ENCODE data around the gene RFTN1. TPM values are rescaled to one million over a fixed set of nuclear protein-coding genes. Genes with fewer than 3 reads are reported as not detected.

RFTN1 gene
- total and polyA plus RNA-seq, 12 donors: 8.3 to 35.7 (median 17.4) TPM

DNA sequence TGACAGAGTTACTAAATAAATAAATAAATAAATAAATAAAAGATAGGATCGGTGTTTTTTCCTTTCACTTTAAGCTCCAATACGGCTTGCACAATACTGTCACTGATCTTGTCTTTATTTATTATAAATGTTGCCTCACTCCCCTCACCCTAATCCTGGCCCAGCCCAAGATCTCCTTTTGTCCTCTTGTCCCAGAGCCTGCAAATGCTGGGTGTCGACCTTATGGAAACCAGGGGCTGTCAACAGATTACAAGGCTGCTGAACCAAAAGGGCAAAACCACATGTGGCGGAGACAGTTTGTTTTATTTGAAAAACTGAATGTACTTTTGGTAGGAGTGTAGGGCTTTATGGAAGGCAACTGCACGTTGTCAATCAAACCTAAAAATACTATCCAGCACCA is 75.9 kb downstream of the RFTN1 start:
- TF ChIP-seq POLR2A (IDR thresholded peaks at IDR 0.05): no peak
- TF ChIP-seq, protein P1, sequence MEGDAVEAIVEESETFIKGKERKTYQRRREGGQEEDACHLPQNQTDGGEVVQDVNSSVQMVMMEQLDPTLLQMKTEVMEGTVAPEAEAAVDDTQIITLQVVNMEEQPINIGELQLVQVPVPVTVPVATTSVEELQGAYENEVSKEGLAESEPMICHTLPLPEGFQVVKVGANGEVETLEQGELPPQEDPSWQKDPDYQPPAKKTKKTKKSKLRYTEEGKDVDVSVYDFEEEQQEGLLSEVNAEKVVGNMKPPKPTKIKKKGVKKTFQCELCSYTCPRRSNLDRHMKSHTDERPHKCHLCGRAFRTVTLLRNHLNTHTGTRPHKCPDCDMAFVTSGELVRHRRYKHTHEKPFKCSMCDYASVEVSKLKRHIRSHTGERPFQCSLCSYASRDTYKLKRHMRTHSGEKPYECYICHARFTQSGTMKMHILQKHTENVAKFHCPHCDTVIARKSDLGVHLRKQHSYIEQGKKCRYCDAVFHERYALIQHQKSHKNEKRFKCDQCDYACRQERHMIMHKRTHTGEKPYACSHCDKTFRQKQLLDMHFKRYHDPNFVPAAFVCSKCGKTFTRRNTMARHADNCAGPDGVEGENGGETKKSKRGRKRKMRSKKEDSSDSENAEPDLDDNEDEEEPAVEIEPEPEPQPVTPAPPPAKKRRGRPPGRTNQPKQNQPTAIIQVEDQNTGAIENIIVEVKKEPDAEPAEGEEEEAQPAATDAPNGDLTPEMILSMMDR (IDR thresholded peaks at IDR 0.05): no peak
- Histone ChIP-seq H3K36me3 (replicated peaks in 1 of 2) (no peaks in the 10 kb centered on the region), H3K27me3 (no peaks in the 10 kb centered on the region), H3K4me1 (replicated peaks in 1 of 2) (no peaks in the 10 kb centered on the region), H3K4me3 (no peak overlapping the region), H3K27ac (no peak overlapping the region), H3K9me3 (replicated peaks in 1 of 3) (no peaks in the 10 kb centered on the region)
- intact Hi-C loops (cut with DNase I): no loop called here
- WGBS, 4 donors: 65 to 77% (median 69%) methylated on average over 5 of the region's 5 CpGs
- no peak for DNase-seq

DNA sequence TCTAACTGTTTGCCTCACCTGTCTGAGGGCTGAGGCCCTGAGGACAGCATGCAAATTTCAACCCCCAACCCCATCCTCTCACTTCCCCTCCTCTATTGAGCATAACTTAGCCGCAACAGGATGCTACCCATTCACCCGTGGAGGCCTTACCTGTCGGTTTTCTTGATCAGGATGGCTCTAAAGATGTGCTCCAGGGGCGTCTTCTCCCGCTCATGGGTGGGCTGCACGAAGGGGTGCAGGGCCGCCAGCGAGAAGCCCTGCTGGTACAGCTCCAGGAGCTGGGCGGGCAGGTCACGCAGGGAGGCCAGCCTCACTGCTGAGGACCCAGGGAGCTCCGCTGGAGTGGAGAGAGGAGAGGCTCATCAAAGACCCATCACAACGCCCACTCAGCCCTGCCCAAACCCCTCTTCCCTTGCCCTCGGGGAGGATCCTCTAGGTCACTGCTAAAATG is 79.8 kb downstream of the RFTN1 start:
- Histone ChIP-seq H3K36me3 (replicated peaks in 1 of 2) (no peaks in the 10 kb centered on the region), H3K27me3 (no peaks in the 10 kb centered on the region), H3K27ac (no peak overlapping the region), H3K4me3 (no peak overlapping the region), H3K4me1 (replicated peaks in 1 of 2) (no peaks in the 10 kb centered on the region), H3K9me3 (replicated peaks in 1 of 3) (no peaks in the 10 kb centered on the region)
- intact Hi-C loops (cut with DNase I): no loop called here
- DNase-seq: no peak
- TF ChIP-seq POLR2A (IDR thresholded peaks at IDR 0.05): no peak
- TF ChIP-seq, protein P1 (IDR thresholded peaks at IDR 0.05): no peak
- WGBS, 4 donors: 84 to 90% (median 88%) methylated on average over 6 to 13 of the region's 13 CpGs

DNA sequence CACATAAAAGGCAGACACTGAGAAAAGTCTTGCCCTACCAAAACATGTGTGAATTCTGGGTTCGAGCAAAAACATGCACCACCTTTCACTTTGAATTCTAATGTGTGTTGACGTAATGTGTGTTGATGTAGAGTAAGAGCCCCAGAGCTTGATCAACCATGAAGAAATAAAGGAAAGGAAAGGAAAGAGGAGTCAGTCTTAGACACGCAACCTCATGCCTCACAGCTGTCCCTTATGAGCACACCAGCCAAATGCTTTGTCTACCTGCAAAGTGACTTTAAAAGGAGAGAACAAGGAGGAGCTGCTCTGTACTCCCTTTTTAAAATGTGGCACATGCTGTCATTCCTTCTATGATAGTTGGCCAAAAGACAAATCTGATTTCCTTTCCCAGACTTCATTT is 80.8 kb downstream of the RFTN1 start:
- TF ChIP-seq, protein P1 (IDR thresholded peaks at IDR 0.05): no peak
- TF ChIP-seq POLR2A (IDR thresholded peaks at IDR 0.05): no peak
- H3K4me1 ChIP-seq (replicated peaks in 1 of 2): peaks cover 0 to 5% of the 10 kb centered on the region in 2 donors
- DNase-seq: no peak
- no peak overlapping the region for H3K4me3 ChIP-seq
- no peaks in the 10 kb centered on the region for H3K36me3 ChIP-seq (replicated peaks in 1 of 2)
- no peak overlapping the region for H3K27ac ChIP-seq
- no peaks in the 10 kb centered on the region for H3K27me3 ChIP-seq
- intact Hi-C loops (cut with DNase I): no loop called here
- no peaks in the 10 kb centered on the region for H3K9me3 ChIP-seq (replicated peaks in 1 of 3)
- WGBS, 4 donors: 58 to 74% (median 64%) methylated on average over 3 of the region's 3 CpGs

DNA sequence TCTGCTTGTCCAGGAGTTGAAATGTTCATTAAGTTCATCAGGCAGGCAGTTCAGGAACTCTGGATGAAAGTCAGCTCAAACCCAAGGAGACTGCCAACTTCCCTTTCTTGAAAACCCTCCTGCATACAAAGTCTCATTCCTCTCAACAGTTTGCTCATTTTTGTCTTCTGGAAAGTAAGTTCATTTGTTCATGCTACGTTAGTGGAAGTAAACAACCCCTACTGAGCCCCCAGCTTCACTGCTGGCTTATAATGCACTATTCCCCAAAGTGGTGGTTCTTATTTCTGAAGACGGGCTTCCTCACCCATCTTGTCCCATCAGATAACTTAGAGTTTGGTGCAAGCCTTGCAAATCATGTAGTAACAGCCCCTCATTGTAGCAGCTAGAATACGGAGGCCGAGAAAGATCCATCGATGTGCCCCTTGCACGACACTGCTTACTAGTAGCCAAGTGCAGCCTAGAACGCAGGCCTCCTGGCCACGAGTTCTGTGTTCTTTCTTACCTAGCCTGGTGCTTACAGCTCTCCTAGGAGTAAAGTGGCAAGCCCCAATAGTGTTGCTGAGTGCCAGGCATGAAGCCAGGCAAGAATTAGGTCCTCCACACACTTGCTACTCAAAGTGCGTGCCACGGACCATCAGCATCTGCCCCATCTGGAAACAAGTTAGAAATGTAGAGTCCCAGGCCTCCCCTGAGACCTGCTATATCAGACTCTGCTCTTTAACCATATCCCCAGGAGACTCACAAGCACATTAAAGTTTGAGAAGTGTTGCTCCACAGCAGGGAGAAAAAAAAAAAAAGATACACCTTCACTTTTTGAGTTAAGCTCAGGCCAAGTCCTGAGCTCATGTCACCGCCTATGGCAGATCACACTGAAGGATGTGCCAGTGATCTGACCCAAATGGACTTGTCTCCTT is 82.5 kb downstream of the RFTN1 start:
- intact Hi-C loops (cut with DNase I): no loop called here
- Histone ChIP-seq H3K27me3 (no peaks in the 10 kb centered on the region), H3K27ac (no peak overlapping the region), H3K4me3 (no peak overlapping the region), H3K9me3 (replicated peaks in 1 of 3) (no peaks in the 10 kb centered on the region), H3K4me1 (replicated peaks in 1 of 2) (peaks cover 0 to 8% of the 10 kb centered on the region in 2 donors), H3K36me3 (replicated peaks in 1 of 2) (no peaks in the 10 kb centered on the region)
- TF ChIP-seq, protein P1 (IDR thresholded peaks at IDR 0.05): no peak
- no peak for TF ChIP-seq POLR2A (IDR thresholded peaks at IDR 0.05)
- no peak for DNase-seq
- WGBS, 4 donors: 89 to 95% (median 91%) methylated on average over 11 of the region's 11 CpGs
